Neural progenitor cell (in vitro differentiated cells): ENCODE results near the gene ADCY4. TPM values are rescaled to one million over a fixed set of nuclear protein-coding genes. Genes with fewer than 3 reads are reported as not detected.

Experiments
- DNase-seq: peaks from one replicate; pipeline ENCODE4 v3.0.0-alpha.2; 2016; ENCODE audit warnings: low spot score
- H2AFZ ChIP-seq: fragments of 200-600 bp; sonication (generic); replicated peaks from 2 replicates; pipeline ENCODE4 v1.6.1; 2016; ENCODE audit warnings: antibody characterized with exemption
- H3F3A ChIP-seq: fragments of 200-600 bp; sonication (generic); 2 replicates; pipeline ENCODE4 v1.6.1; 2016; ENCODE audit warnings: antibody characterized with exemption, low read depth
- H3K27ac ChIP-seq: fragments of 200-600 bp; sonication (generic); 2 replicates; pipeline ENCODE4 v1.5.1; 2016; ENCODE audit warnings: mild to moderate bottlenecking
- H3K27me3 ChIP-seq: fragments of 200-600 bp; sonication (generic); 2 replicates; pipeline ENCODE4 v1.6.1; 2016; ENCODE audit warnings: mild to moderate bottlenecking, moderate library complexity
- H3K36me3 ChIP-seq: fragments of 200-600 bp; sonication (generic); 2 replicates; pipeline ENCODE4 v1.5.1; 2016
- H3K4me1 ChIP-seq: fragments of 200-600 bp; sonication (generic); 2 replicates; pipeline ENCODE4 v1.6.1; 2016; ENCODE audit warnings: mixed run types
- H3K4me2 ChIP-seq: fragments of 200-600 bp; sonication (generic); 2 replicates; pipeline ENCODE4 v1.6.1; 2016
- H3K4me3 ChIP-seq: fragments of 200-600 bp; sonication (generic); 2 replicates; pipeline ENCODE4 v1.5.1; 2016
- H3K79me2 ChIP-seq: fragments of 200-600 bp; sonication (generic); 2 replicates; pipeline ENCODE4 v1.6.1; 2016; ENCODE audit warnings: low read depth
- H3K9ac ChIP-seq: fragments of 200-600 bp; sonication (generic); 2 replicates; pipeline ENCODE4 v1.6.1; 2016
- H3K9me3 ChIP-seq: fragments of 200-600 bp; sonication (generic); 2 replicates; pipeline ENCODE4 v1.5.1; 2016; ENCODE audit warnings: low read depth
- H4K20me1 ChIP-seq: fragments of 200-600 bp; sonication (generic); 2 replicates; pipeline ENCODE4 v1.6.1; 2016; ENCODE audit warnings: low read depth
- H3K27ac Mint-ChIP-seq: 3 replicates; pipeline ENCODE4 v1.8.0; 2021; ENCODE audit warnings: mixed read lengths
- H3K27me3 Mint-ChIP-seq: 2 replicates; pipeline ENCODE4 v1.8.0; 2022; ENCODE audit warnings: low read depth, mild to moderate bottlenecking, inconsistent platforms, moderate library complexity, mixed read lengths; ENCODE audit not compliant: insufficient read depth
- H3K36me3 Mint-ChIP-seq: 3 replicates; pipeline ENCODE4 v1.8.0; 2021; ENCODE audit warnings: mixed read lengths
- H3K4me1 Mint-ChIP-seq: 3 replicates; pipeline ENCODE4 v1.8.0; 2021; ENCODE audit warnings: mixed read lengths
- H3K4me3 Mint-ChIP-seq: 3 replicates; pipeline ENCODE4 v1.8.0; 2021; ENCODE audit warnings: mild to moderate bottlenecking, moderate library complexity, mixed read lengths
- H3K9me3 Mint-ChIP-seq: 3 replicates; pipeline ENCODE4 v1.8.0; 2020; ENCODE audit warnings: mixed read lengths
- EZH2 ChIP-seq: fragments of 200-600 bp; sonication (generic); IDR thresholded peaks from 2 replicates; pipeline ENCODE4 v1.6.1; 2017; ENCODE audit warnings: antibody characterized with exemption, mild to moderate bottlenecking, moderate library complexity
- EZH2phosphoT487 ChIP-seq: fragments of 200-600 bp; sonication (generic); IDR thresholded peaks from 2 replicates; pipeline ENCODE4 v1.6.1; 2017; ENCODE audit warnings: antibody characterized with exemption
- total RNA-seq: library from RNA; depleted of rRNA; stranded (reverse); fragments of >200 nt; gene quantifications from 2 replicates; pipeline ENCODE4 v1.2.3, GENCODE V29; 2015; ENCODE audit warnings: low replicate concordance
- TF ChIP-seq, protein P1 (sequence below): fragments of 200-600 bp; sonication (generic); IDR thresholded peaks from 2 replicates; pipeline ENCODE4 v1.5.1; 2017; ENCODE audit warnings: antibody characterized with exemption, mild to moderate bottlenecking

ADCY4 gene
- total RNA-seq, 1 donor from 2014 or later: not detected

DNA sequence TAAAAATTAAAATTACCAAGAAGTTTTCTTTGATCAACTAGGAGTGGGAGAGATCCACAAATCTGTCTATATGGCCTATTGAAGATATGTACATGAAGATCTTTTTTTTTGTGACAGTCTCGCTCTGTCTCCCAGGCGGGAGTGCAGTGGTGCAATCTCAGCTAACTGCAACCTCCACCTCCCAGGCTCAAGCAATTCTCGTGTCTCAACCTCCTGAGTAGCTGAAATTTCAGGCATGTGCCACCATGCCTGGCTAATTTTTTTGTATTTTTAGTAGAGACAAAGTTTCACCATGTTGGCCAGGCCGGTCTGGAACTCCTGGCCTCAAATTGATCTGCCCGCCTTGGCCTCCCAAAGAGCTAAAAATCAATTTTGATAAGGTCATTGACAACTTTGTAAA lies 28.5 kb upstream of the ADCY4 start:
- no peak overlapping the region for H3K4me2 ChIP-seq
- no peaks in the 10 kb centered on the region for H3K9me3 ChIP-seq
- H3K9ac ChIP-seq: no peak overlapping the region
- no peak overlapping the region for H3K4me3 Mint-ChIP-seq
- H3K27ac Mint-ChIP-seq: no peak overlapping the region
- H3K79me2 ChIP-seq: no peaks in the 10 kb centered on the region
- H3K27me3 ChIP-seq: peaks cover 55% of the 10 kb centered on the region
- peaks cover 35% of the 10 kb centered on the region for H3F3A ChIP-seq
- H3K4me1 ChIP-seq: peaks cover 5% of the 10 kb centered on the region
- TF ChIP-seq EZH2 (no peak), EZH2phosphoT487 (no peak)
- TF ChIP-seq, protein P1, sequence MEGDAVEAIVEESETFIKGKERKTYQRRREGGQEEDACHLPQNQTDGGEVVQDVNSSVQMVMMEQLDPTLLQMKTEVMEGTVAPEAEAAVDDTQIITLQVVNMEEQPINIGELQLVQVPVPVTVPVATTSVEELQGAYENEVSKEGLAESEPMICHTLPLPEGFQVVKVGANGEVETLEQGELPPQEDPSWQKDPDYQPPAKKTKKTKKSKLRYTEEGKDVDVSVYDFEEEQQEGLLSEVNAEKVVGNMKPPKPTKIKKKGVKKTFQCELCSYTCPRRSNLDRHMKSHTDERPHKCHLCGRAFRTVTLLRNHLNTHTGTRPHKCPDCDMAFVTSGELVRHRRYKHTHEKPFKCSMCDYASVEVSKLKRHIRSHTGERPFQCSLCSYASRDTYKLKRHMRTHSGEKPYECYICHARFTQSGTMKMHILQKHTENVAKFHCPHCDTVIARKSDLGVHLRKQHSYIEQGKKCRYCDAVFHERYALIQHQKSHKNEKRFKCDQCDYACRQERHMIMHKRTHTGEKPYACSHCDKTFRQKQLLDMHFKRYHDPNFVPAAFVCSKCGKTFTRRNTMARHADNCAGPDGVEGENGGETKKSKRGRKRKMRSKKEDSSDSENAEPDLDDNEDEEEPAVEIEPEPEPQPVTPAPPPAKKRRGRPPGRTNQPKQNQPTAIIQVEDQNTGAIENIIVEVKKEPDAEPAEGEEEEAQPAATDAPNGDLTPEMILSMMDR: no peak
- H3K36me3 Mint-ChIP-seq: no peaks in the 10 kb centered on the region
- H3K36me3 ChIP-seq: no peaks in the 10 kb centered on the region
- H3K27me3 Mint-ChIP-seq: peaks cover 8% of the 10 kb centered on the region
- no peak overlapping the region for H3K4me3 ChIP-seq
- H4K20me1 ChIP-seq: no peaks in the 10 kb centered on the region
- H3K27ac ChIP-seq: no peak overlapping the region
- no peaks in the 10 kb centered on the region for H3K9me3 Mint-ChIP-seq
- peaks cover 10% of the 10 kb centered on the region for H3K4me1 Mint-ChIP-seq
- no peak for DNase-seq
- no peak overlapping the region for H2AFZ ChIP-seq

DNA sequence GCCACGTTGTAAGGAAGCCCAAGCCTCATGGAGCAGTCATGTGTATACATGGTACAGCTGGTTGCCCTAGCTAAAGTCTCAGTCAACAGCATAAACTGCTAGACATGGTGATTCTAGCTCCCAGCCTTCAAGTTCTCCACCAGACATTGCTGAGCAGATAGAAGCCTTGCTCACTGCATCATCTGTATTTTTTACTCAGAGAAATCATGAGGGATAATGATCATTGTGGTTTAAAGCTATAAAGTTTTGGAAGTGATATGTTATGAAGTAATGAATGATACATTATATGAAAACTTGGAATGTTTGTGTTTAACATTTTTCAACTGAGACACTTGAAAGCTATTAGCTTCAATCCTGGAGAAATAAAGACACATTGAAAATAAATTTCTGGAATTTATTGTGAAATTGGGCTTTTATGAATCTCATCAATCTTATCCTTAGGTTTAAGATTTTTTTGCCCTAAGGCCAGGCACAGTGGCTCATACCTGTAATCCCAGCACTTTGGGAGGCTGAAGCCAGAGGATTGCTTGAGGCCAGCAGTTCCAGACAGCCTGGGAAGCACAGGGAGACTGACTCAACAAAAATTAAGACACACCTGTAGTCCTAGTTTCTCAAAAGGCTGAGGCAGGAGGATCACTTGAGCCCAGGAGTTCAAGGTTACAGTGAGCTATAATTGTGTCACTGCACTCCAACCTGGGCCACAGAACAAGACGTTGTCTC lies 27.5 kb upstream of the ADCY4 start:
- H3K27ac Mint-ChIP-seq: no peak overlapping the region
- H3K9me3 ChIP-seq: no peaks in the 10 kb centered on the region
- H2AFZ ChIP-seq: no peak overlapping the region
- no peak overlapping the region for H3K27ac ChIP-seq
- H3K9me3 Mint-ChIP-seq: no peaks in the 10 kb centered on the region
- H3K79me2 ChIP-seq: no peaks in the 10 kb centered on the region
- H3K9ac ChIP-seq: no peak overlapping the region
- no peaks in the 10 kb centered on the region for H3K36me3 ChIP-seq
- peaks cover 65% of the 10 kb centered on the region for H3K27me3 ChIP-seq
- H3K4me1 Mint-ChIP-seq: peaks cover 10% of the 10 kb centered on the region
- no peak overlapping the region for H3K4me3 Mint-ChIP-seq
- no peaks in the 10 kb centered on the region for H3K36me3 Mint-ChIP-seq
- no peak for TF ChIP-seq EZH2phosphoT487
- no peaks in the 10 kb centered on the region for H4K20me1 ChIP-seq
- no peak for DNase-seq
- no peak overlapping the region for H3K4me2 ChIP-seq
- H3K27me3 Mint-ChIP-seq: peaks cover 4% of the 10 kb centered on the region
- no peak overlapping the region for H3K4me3 ChIP-seq
- peaks cover 25% of the 10 kb centered on the region for H3F3A ChIP-seq
- peaks cover 5% of the 10 kb centered on the region for H3K4me1 ChIP-seq

DNA sequence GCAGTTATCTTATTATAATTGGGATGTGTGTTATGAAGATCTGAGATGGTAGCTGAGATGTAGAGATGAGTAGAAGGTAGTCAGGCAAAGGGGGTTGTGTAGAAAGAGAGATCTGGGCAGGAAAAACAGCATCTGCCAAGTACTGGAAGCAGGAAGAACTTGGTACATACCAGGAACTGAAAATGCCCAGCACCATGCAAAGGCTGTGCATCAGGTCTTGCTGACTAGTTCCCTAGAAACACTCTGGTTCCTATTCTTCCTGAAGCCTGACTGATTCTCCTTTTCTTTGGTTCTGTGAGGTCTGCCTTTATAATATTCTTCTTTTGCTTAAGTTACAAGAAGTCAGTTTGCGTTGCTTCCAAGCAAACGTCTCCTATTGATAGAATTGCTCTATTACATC lies 26.5 kb upstream of the ADCY4 start:
- Mint-ChIP-seq H3K36me3 (no peaks in the 10 kb centered on the region), H3K4me3 (no peak overlapping the region), H3K27me3 (peaks cover 5% of the 10 kb centered on the region), H3K4me1 (peaks cover 10% of the 10 kb centered on the region), H3K27ac (no peak overlapping the region), H3K9me3 (no peaks in the 10 kb centered on the region)
- Histone ChIP-seq H3K4me2 (no peak overlapping the region), H3K79me2 (no peaks in the 10 kb centered on the region), H2AFZ (no peak overlapping the region), H3K27me3 (peaks cover 72% of the 10 kb centered on the region), H3K9ac (no peak overlapping the region), H3K4me1 (peaks cover 5% of the 10 kb centered on the region), H3K4me3 (no peak overlapping the region), H3K27ac (no peak overlapping the region), H3K36me3 (no peaks in the 10 kb centered on the region), H3K9me3 (no peaks in the 10 kb centered on the region), H4K20me1 (no peaks in the 10 kb centered on the region), H3F3A (peaks cover 14% of the 10 kb centered on the region)
- TF ChIP-seq EZH2phosphoT487: no peak
- TF ChIP-seq, protein P1: no peak
- DNase-seq: no peak

DNA sequence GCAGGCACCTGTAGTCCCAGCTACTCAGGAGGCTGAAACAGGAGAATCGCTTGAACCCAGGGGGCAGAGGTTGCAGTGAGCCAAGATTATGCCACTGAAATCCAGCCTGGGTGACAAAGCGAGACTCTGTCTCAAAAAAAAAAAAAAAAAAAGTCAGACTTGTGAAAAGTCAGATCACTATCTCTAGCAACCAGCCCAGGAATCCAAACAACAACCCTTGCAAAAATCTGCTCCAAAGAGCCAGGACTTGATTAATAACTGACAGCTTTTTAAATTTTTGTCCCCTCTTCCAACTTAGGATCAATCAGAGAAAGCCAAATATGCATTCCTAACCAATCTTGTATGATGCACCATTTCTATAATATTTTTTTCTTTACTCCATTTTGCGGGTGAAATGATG lies 25.4 kb upstream of the ADCY4 start:
- Histone ChIP-seq H3K36me3 (no peaks in the 10 kb centered on the region), H3K79me2 (no peaks in the 10 kb centered on the region), H4K20me1 (no peaks in the 10 kb centered on the region), H3F3A (peaks cover 5% of the 10 kb centered on the region), H3K9me3 (no peaks in the 10 kb centered on the region), H3K4me1 (no peaks in the 10 kb centered on the region), H3K4me3 (no peak overlapping the region), H2AFZ (no peak overlapping the region), H3K4me2 (no peak overlapping the region), H3K27me3 (peaks cover 83% of the 10 kb centered on the region), H3K9ac (no peak overlapping the region), H3K27ac (no peak overlapping the region)
- peaks cover 2% of the 10 kb centered on the region for H3K4me1 Mint-ChIP-seq
- DNase-seq: no peak
- no peak overlapping the region for H3K27ac Mint-ChIP-seq
- TF ChIP-seq EZH2: no peak
- TF ChIP-seq EZH2phosphoT487: no peak
- TF ChIP-seq, protein P1: no peak
- peaks cover 4% of the 10 kb centered on the region for H3K27me3 Mint-ChIP-seq
- no peak overlapping the region for H3K4me3 Mint-ChIP-seq
- H3K9me3 Mint-ChIP-seq: no peaks in the 10 kb centered on the region
- no peaks in the 10 kb centered on the region for H3K36me3 Mint-ChIP-seq
